CD14-positive monocyte (primary cell): ENCODE measurements around the gene WBP1. TPM values are rescaled to one million over a fixed set of nuclear protein-coding genes. Genes with fewer than 3 reads are reported as not detected.

Experiments used
- DNase-seq, 3 donors: peaks; one replicate each; pipeline ENCODE4 v3.0.0-alpha.2; 2011 to 2022
- H2AFZ ChIP-seq: 2 replicates; pipeline ENCODE4 v1.6.0; 2012; ENCODE audit warnings: mild to moderate bottlenecking, low read depth, low read length, inconsistent platforms; ENCODE audit not compliant: insufficient read depth, poor library complexity, severe bottlenecking
- H3K27ac ChIP-seq, 2 donors: 1 replicate in 1 of 2; 2 replicates in 1 of 2; pipeline ENCODE4 v1.5.1; 2012 to 2013; ENCODE audit warnings: low read length in 2 of 2, control low read depth in 1 of 2, inconsistent platforms in 1 of 2, low read depth in 1 of 2, mild to moderate bottlenecking in 1 of 2
- H3K27me3 ChIP-seq, 2 donors: one replicate each; pipeline versions ENCODE4 v1.6.0 to v1.6.1; 2011 to 2013; ENCODE audit warnings: low read length in 2 of 2; ENCODE audit not compliant: control insufficient read depth in 2 of 2, insufficient read depth in 2 of 2
- H3K36me3 ChIP-seq, 2 donors: replicated peaks in 1 of 2; 1 replicate in 1 of 2; 2 replicates in 1 of 2; pipeline versions ENCODE4 v1.5.1 to v1.6.1; 2012 to 2013; ENCODE audit warnings: low read length in 2 of 2, control low read depth in 1 of 2, inconsistent platforms in 1 of 2, mild to moderate bottlenecking in 1 of 2; ENCODE audit not compliant: insufficient read depth in 2 of 2, control insufficient read depth in 1 of 2
- H3K4me1 ChIP-seq, 2 donors: 1 replicate in 1 of 2; 2 replicates in 1 of 2; pipeline versions ENCODE4 v1.5.1 to v1.6.1; 2012 to 2013; ENCODE audit warnings: low read length in 2 of 2, control low read depth in 1 of 2, inconsistent platforms in 1 of 2, mild to moderate bottlenecking in 1 of 2, moderate library complexity in 1 of 2; ENCODE audit not compliant: insufficient read depth in 2 of 2, control insufficient read depth in 1 of 2
- H3K4me2 ChIP-seq: replicated peaks from 2 replicates; pipeline ENCODE3; 2012; ENCODE audit warnings: low read length, moderate library complexity, mild to moderate bottlenecking; ENCODE audit not compliant: poor library complexity, severe bottlenecking; ENCODE audit errors: extremely low read depth
- H3K4me3 ChIP-seq, 3 experiments: fragments of 200-600 bp in 1 of 3; sonication (generic) in 1 of 3; replicated peaks in 1 of 3; 1 replicate in 2 of 3; 2 replicates in 1 of 3; pipeline ENCODE4 v1.5.1; 2011 to 2013; ENCODE audit warnings: low read length in 3 of 3, mild to moderate bottlenecking in 3 of 3, control low read depth in 2 of 3, low read depth in 2 of 3, inconsistent platforms in 1 of 3, moderate library complexity in 1 of 3
- H3K79me2 ChIP-seq: 2 replicates; pipeline ENCODE4 v1.6.0; 2012; ENCODE audit warnings: mild to moderate bottlenecking, control low read depth, inconsistent platforms, low read length, moderate library complexity; ENCODE audit not compliant: insufficient read depth
- H3K9ac ChIP-seq: 2 replicates; pipeline ENCODE4 v1.6.0; 2017; ENCODE audit warnings: low read length, mild to moderate bottlenecking; ENCODE audit not compliant: insufficient read depth, poor library complexity, severe bottlenecking
- H3K9me3 ChIP-seq, 2 donors: replicated peaks in 1 of 2; 1 replicate in 1 of 2; 2 replicates in 1 of 2; pipeline versions ENCODE4 v1.5.1 to v1.6.1; 2012 to 2013; ENCODE audit warnings: low read length in 2 of 2, control low read depth in 1 of 2; ENCODE audit not compliant: control insufficient read depth in 1 of 2, insufficient read depth in 1 of 2
- H4K20me1 ChIP-seq: 2 replicates; pipeline ENCODE4 v1.6.0; 2012; ENCODE audit warnings: mild to moderate bottlenecking, low read length, control low read depth, moderate library complexity; ENCODE audit not compliant: insufficient read depth
- H3K27ac Mint-ChIP-seq, 7 donors: one replicate each; pipeline ENCODE4 v1.8.0; 2020; ENCODE audit warnings: mild to moderate bottlenecking in 7 of 7, mixed read lengths in 7 of 7, moderate library complexity in 6 of 7, inconsistent platforms in 2 of 7
- H3K27me3 Mint-ChIP-seq, 3 donors: one replicate each; pipeline ENCODE4 v1.8.0; 2021 to 2022; ENCODE audit warnings: low read depth in 3 of 3, mild to moderate bottlenecking in 3 of 3, mixed read lengths in 3 of 3, moderate library complexity in 3 of 3, inconsistent platforms in 1 of 3
- H3K36me3 Mint-ChIP-seq, 2 donors: one replicate each; pipeline ENCODE4 v1.8.0; 2020; ENCODE audit warnings: mixed read lengths in 2 of 2, inconsistent platforms in 1 of 2, mild to moderate bottlenecking in 1 of 2
- H3K4me1 Mint-ChIP-seq: one replicate; pipeline ENCODE4 v1.8.0; 2020; ENCODE audit warnings: mild to moderate bottlenecking, mixed read lengths
- H3K4me3 Mint-ChIP-seq, 2 donors: one replicate each; pipeline ENCODE4 v1.8.0; 2020; ENCODE audit warnings: mild to moderate bottlenecking in 2 of 2, mixed read lengths in 2 of 2, moderate library complexity in 1 of 2
- H3K9me3 Mint-ChIP-seq, 7 donors: one replicate each; pipeline ENCODE4 v1.8.0; 2020 to 2022; ENCODE audit warnings: mixed read lengths in 7 of 7, mild to moderate bottlenecking in 6 of 7, moderate library complexity in 6 of 7, inconsistent platforms in 2 of 7
- CTCF ChIP-seq: fragments of 200-600 bp; IDR thresholded peaks from one replicate; pipeline ENCODE4 v1.8.0; 2022; ENCODE audit warnings: antibody characterized with exemption, mild to moderate bottlenecking
- WGBS: methylation state at CpG from one replicate; pipeline ENCODE4 v1.1.5; 2013; ENCODE audit warnings: missing lambda C conversion rate; ENCODE audit not compliant: insufficient coverage; 5-methylcytosine and 5-hydroxymethylcytosine counted together
- intact Hi-C, 2 donors: fragments of 100-400 bp; cut with micrococcal nuclease; formaldehyde crosslinking; loops; one replicate each; pipeline versions ENCODE4 v1.15.0 to v1.15.1; 2023
- polyA plus RNA-seq, 3 donors: library from polyadenylated mRNA; depleted of rRNA in 1 of 3; unstranded in 2 of 3; stranded (reverse) in 1 of 3; fragments of 300-500 nt in 2 of 3; fragments of >200 nt in 1 of 3; fragmentation: Illumina TruSeq in 2 of 3; gene quantifications; 1 replicate in 2 of 3; 2 replicates in 1 of 3; pipeline ENCODE4 v1.2.3, GENCODE V29; 2012 to 2021

The WBP1 gene
- polyA plus RNA-seq, 3 donors, result 23.9 to 109 (median 31.0) TPM

- Histone ChIP-seq H2AFZ (peak overlapping the region; percentile 92), H3K36me3 (peaks cover 11 to 12% of the 10 kb centered on the region in 2 donors), H3K4me1 (peaks cover 35 to 41% of the 10 kb centered on the region in 2 donors), H3K4me2 (peak overlapping the region; percentile 100), H3K9me3 (no peaks in the 10 kb centered on the region), H4K20me1 (no peaks in the 10 kb centered on the region), H3K79me2 (peaks cover 21% of the 10 kb centered on the region), H3K9ac (peak overlapping the region; percentile 85), H3K27me3 (no peaks in the 10 kb centered on the region), H3K27ac (peak overlapping the region; percentile 81 to 92), H3K4me3 (peak overlapping the region; percentile 72 to 90 (median 80))
- H3K36me3 Mint-ChIP-seq, result peaks cover 16 to 24% of the 10 kb centered on the region in 2 donors
- peaks cover 0 to 2% (median 0%) of the 10 kb centered on the region in 3 donors for H3K27me3 Mint-ChIP-seq
- peak overlapping the region; percentile 77 to 92 (median 87) for H3K27ac Mint-ChIP-seq
- peaks cover 43% of the 10 kb centered on the region for H3K4me1 Mint-ChIP-seq
- H3K4me3 Mint-ChIP-seq, result peak overlapping the region; percentile 93 to 94
- H3K9me3 Mint-ChIP-seq, result no peaks in the 10 kb centered on the region
- intact Hi-C loops, result loop anchor here (5.0 kb wide), 1 partner anchor 70 kb away; the partner anchor contains the start of genes AUP1 (in 2 of the 2), DQX1 (in 2 of the 2) and HTRA2 (in 2 of the 2)
- peak in 1 of 3 donors; percentile 34 for DNase-seq
- WGBS, result under 1% methylated on average over 25 of the region's 27 CpGs
- no peak for TF ChIP-seq CTCF
Observed at GRCh38 chr2:74457129-74457548, 1.1 kb upstream of the WBP1 start.

GRCh38 chr2:74457549-74458131 is 598 bp upstream of the WBP1 start:
- H3K27me3 ChIP-seq, result no peaks in the 10 kb centered on the region
- peak overlapping the region; percentile 85 for H3K9ac ChIP-seq
- H3K4me2 ChIP-seq, result peak overlapping the region; percentile 100
- peak overlapping the region; percentile 81 to 92 for H3K27ac ChIP-seq
- peak overlapping the region; percentile 87 to 97 (median 94) for H3K27ac Mint-ChIP-seq
- intact Hi-C loops, result loop anchor here (5.0 kb wide), 1 partner anchor 70 kb away; the partner anchor contains the start of genes AUP1 (in 2 of the 2), DQX1 (in 2 of the 2) and HTRA2 (in 2 of the 2)
- TF ChIP-seq CTCF, result no peak
- DNase-seq, result no peak
- H3K9me3 ChIP-seq, result no peaks in the 10 kb centered on the region
- peaks cover 43% of the 10 kb centered on the region for H3K4me1 Mint-ChIP-seq
- no peaks in the 10 kb centered on the region for H4K20me1 ChIP-seq
- H2AFZ ChIP-seq, result peak overlapping the region; percentile 92
- H3K4me3 Mint-ChIP-seq, result peak overlapping the region; percentile 93 to 94
- peaks cover 35 to 41% of the 10 kb centered on the region in 2 donors for H3K4me1 ChIP-seq
- H3K36me3 Mint-ChIP-seq, result peaks cover 18 to 29% of the 10 kb centered on the region in 2 donors
- peaks cover 21% of the 10 kb centered on the region for H3K79me2 ChIP-seq
- peaks cover 15 to 17% of the 10 kb centered on the region in 2 donors for H3K36me3 ChIP-seq
- H3K4me3 ChIP-seq, result peak overlapping the region; percentile 72 to 90 (median 80)
- WGBS, result under 1% methylated on average over 39 of the region's 46 CpGs
- peaks cover 0 to 2% (median 0%) of the 10 kb centered on the region in 3 donors for H3K27me3 Mint-ChIP-seq
- no peaks in the 10 kb centered on the region for H3K9me3 Mint-ChIP-seq
